Hematopoietic multipotent progenitor cell treated with erythropoietin and hydrocortisone succinate and interleukin-3 and kit ligand, for 15 days (in vitro differentiated cells): ENCODE results near the gene NHSL1.

Experiments
- DNase-seq: peaks from one replicate; pipeline ENCODE4 v3.0.0-alpha.2; 2015; ENCODE audit warnings: low spot score

The NHSL1 gene

GRCh38 chr6:138499303-138500018 lies at the start of gene NHSL1:
TSS of gene NHSL1 (minus strand) at chr6:138499494. CDS start at chr6:138499290, 204 bp downstream.
- DNase-seq, result no peak

DNA sequence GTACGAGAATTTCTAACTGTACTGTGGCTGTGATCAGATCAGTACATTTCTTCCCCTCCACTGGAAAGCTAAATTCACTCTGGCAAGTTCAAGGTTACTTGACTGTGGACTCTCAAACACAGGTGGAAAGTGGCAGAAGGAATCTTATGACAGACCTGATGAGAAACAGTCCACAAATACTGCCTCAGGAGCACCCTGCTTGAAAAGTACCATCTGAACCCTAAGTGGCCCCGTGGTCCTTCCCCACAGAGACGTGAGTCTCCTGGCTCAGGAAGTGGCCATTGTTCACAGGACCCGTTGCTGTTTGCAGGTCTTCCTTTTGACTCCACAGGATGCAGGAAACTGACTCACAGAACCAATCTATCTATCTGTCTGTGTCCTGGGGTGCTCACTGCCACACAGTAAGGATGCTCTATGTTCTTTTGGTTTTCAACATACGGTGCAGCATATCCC lies 47.5 kb upstream of the NHSL1 start:
- no peak for DNase-seq

DNA sequence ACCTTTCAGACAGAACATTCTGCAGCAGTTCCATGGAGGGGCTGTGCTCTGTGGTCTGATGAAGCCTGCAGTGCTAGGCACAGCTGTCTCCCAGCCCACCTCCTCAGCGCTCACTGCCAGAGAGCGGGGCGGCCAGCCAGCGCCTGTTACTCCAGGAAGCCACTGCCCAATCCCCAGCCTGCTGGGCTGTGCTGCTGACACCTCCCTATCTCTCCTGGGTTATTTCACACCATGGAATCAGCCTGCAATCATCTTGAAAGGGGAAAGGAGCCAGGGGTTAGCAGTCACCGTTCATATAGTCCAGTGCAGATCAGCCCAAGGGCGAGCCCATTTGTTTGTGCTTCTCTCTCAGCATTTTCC lies 46.3 kb upstream of the NHSL1 start:
- DNase-seq, result no peak

- DNase-seq, result no peak
Observed at GRCh38 chr6:138544501-138544900, 45.2 kb upstream of the NHSL1 start.

DNA sequence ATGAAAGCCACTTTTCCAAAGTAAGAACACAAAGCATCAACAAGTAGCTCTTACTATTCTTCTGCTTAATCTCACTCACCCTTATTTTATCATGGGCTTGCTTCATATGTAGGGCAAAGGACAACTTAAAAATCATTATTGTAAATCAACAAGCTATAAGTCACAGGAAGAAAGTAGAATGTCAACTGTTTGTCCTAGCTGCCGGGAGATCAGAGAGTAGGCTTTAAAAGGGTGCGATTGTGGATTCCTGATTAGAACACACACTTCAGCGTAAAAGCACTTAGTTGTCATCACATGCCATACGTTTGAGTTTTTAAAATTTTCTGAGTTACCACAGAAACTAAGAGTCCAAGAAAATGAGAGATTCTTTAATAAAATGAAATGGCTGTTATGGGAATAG lies 44.4 kb upstream of the NHSL1 start:
- DNase-seq, result no peak

- DNase-seq, result no peak
Observed at GRCh38 chr6:138541823-138542481, 42.7 kb upstream of the NHSL1 start.

DNA sequence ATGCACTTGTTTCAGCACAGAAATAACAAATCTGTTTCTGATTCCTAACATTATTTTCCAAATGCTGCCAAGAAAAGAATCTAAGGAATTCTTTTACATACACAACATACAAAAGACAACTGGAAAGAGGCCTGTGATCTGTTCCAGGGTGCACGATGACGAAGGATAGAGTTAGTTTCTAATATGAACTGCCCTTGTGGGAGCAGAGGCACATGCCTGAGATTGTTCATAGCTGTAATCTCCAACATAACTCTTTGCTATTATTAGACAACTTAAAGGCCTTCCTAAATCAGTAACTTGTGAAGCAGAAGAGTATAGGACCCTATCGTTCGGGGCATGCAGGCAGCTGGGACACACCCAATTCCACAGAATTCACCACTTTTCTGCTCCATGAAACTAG lies 41.2 kb upstream of the NHSL1 start:
- no peak for DNase-seq

DNA sequence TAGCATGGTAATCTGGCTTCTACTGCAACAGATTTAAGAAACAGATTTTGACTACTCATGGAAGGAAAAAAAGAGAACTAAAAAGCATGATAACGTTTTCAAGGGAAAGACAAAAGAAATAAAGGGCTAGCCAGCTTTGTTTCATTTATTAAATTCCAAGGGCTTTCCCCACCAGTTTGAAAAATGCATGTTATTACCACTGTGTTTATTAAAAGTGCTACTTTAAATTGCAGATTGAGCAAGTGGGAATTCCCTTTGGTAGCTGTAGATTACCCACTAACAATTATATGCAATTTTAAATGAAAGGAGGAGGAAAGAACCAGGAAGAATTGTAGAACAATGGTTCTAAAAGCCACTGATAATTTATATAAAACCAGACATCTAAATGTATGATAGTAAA lies 40.6 kb upstream of the NHSL1 start:
- no peak for DNase-seq

DNA sequence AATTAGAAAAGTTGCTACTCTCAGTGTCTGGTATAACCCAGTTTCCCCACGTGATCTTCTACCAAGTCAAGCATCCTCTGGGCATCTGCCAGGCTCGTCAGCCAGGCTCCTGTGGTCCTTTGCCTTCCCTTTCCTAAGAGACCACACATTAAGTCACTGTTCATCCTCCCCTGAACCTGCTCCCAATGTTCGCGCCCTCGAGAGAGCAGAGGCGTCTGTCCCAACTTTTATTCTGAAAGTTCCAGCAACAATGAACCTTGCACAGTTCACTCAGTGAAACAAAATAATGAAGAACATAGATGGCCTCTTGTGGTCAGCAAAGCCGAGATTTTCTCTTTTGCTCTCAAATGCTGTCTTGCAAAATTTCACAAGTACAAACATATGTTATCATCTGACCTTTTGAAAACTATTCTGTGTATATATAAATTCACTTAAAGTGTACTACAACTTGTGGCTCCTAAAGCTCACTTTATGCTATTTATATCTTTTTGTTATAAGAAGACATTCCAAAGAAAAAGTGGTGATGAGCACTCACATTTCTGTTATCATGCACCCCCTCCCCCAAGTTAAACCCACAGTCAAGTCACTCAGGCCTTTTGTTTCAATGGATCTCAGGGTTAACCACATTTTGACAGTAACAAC lies 39.2 kb upstream of the NHSL1 start:
- no peak for DNase-seq

GRCh38 chr6:138537106-138537505 lies 37.8 kb upstream of the NHSL1 start:
- DNase-seq, result no peak

GRCh38 chr6:138535728-138536455 lies 36.6 kb upstream of the NHSL1 start:
- DNase-seq, result no peak

DNA sequence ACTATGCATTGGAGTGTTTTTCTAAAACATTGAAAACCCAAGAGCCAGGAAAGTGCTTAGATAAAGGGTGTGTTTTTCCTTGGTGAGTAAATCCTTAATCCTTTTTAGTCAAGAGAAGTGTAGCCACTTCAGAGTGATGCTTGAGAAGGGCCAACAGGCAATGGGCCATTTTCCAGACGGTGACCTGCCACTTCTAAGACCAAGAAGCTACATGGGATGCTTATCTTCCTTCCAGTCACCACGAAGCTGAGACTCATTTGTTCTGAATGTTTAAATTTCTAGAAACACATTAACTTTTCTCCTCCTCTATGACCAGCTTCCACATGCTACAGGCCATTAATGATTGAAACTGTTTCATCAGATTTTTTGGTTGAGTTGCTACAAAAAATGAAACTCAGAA lies 34.4 kb upstream of the NHSL1 start:
- DNase-seq, result no peak

DNA sequence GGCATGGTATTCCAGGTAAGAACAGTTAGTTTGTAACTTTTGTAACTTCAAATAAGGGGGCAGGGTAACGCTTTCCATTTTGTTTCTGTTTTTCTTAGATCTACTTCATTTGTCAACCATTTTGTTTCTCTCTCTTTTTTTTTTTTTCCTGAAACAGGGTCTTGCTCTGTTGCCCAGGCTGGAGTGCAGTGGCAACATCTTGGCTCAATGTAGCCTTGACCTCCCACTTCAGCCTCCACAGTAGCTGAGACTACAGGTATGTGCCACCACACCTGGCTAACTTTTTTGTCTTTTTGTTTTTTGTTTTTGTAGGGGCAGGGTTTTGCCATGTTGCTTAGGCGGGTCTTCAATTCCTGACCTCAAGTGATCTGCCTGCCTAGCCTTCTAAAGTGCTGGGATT lies 32.1 kb upstream of the NHSL1 start:
- DNase-seq, result no peak

GRCh38 chr6:138529478-138529877 lies 30.2 kb upstream of the NHSL1 start:
- DNase-seq, result no peak

- DNase-seq, result no peak
Observed at GRCh38 chr6:138528956-138529355, 29.7 kb upstream of the NHSL1 start.

DNA sequence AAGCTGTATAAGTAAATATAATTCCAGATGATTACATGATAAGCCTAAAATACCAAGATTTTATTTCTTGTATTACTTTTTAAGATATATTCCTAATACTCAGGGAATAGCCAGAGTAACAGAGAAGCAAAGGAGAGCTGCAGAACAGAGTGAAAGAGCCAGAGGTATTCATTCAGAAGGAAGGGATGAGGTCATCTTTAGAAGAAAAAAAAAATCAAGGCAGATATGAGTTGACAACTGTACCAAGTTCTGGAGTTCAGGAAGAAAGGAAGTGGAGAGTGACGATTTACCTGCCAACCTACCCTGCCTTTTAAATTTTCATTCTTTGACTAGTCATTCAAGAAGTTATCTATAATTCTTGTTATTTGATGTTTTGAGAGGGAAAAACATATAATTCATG lies 28.8 kb upstream of the NHSL1 start:
- no peak for DNase-seq

DNA sequence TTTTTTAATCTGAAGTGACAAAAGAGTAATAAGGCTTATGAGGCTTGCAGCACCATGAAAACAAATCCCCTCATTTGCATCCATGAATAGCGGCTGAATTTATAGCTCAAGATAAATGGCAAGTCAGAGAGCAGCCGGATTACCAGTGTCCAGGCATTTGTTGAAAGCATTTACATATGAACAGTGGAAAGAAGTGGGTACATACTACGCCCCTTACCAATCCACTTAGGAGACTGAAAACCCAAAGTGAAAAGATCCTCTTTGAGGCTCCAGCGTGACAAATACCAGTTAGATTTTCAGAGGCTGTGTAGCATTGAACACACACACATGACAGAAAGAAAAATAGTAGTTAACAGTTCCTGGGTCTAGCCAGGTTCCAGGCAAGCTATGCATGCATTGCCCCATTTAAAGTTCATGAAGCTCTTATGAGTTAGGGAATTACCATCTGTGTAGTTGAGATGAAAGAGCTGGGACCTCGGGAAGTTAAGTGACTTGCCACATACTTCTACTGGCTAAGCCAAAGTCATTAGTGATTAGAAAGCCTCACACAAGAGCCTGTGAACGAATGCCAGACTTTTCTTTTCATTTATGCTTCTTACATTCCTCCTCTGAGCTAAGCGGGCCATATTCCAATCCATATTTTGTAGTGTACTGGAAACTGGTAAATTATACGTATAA lies 28.3 kb upstream of the NHSL1 start:
- no peak for DNase-seq

DNA sequence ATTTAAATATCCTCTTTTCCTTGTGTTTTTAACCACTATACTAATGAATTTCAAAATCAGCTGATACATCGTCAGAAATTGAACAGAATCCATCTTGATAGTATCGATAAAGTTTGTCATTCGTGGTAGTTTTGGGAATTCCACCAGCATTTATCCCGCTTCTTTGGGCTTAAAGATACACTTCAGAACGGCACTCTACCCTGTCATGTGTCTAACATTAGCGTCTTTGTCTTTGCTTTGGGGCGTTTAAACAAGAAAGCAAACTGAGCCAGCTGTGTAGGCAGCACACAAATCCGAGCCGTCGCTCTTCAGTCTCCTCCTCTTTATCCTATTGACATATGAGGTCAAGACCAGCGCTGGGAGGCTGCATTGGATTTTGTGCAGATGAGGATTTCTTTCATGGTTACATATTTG lies 27.5 kb upstream of the NHSL1 start:
- no peak for DNase-seq

- DNase-seq, result no peak
Observed at GRCh38 chr6:138525355-138525754, 26.1 kb upstream of the NHSL1 start.

- no peak for DNase-seq
Observed at GRCh38 chr6:138524526-138524925, 25.2 kb upstream of the NHSL1 start.

DNA sequence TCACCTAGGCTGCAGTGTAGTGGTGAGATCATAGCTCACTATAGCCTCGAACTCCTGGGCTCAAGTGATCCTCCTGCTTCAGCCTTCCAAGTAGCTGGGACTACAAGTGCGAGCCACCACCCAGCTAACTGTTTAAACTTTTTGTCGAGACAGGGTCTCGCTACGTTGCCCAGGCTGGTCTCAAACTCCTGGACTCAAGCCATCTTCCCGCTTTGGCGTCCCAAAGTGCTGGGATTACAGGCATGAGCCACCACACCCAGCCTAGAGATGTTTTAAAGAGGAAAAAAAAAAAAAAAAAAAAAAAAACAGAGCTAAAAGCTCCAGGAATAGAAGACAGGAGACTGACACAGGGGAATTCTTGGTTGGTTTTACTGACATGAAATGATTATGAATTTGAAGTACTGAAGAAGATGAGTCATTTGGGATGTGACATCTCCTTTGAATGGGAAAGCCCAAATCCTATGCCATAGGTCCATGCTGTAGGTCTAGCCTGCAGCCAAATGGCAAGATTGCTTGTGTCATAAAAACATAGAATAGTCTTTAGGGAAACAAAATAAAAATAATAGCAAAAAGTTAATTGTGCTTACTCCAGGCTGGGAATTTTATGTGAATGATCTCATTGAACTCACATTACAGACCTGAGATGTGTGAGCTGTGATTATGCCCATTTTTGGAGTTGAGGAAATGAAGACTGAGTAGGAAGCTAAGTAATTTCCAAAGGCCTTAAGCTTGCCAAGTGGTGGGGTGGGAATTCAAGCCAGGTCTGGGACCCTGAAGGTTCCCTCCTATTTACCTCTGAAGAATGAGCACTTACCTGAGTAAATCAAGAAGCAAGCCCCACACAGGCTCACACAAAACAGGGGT lies 24.3 kb upstream of the NHSL1 start:
- DNase-seq, result no peak
